ENCODE results near the gene INO80E. TPM values are rescaled to one million over a fixed set of nuclear protein-coding genes. Genes with fewer than 3 reads are reported as not detected.
A peak's percentile ranks its signal among the peaks of the same experiment; 100 is the strongest.
"Not testable (repeated sequence)": the region's sequence is repeated elsewhere in the genome, so short reads cannot be mapped to it uniquely, and the experiment has no call there.

INO80E gene
- total RNA-seq, 2 experiments from 2014 or later: 84.1 to 94.0 TPM

DNA sequence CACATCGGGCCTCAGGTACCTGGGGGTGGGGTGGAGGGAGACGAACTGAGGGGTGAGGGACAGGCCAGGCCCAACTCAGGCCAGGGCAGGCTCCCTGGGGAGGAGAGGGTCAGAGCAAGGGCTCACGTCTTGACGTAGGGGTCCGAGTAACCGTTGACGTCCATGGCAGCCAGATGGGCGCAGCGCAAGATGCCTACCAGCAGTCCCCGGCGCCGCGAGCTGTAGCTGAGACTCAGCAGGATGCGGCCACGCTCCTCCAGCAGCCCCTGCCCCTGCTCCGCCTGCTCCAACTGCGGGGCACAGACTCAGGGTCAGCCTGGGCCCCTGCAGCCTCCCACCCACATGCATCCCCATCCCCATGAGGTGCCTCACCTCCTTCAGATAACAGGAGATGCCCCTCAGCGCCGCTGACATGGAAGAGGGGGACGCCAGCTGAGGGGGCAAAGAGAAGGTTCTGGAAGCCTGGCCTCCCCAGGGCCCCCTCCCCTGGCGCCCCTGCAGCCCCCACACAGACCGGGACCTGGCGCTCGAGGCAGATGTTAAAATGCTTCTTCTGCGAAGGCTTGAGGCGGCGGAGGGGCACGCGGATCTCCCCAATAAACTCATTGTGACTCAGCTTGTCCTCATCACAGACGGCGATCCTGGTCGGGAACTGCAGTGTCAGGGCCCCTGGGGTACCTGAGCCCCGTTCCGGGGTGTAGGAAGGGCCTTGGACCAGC is 10.8 kb downstream of the INO80E start:
- Mint-ChIP-seq H3K4me1 (ENCODE audit: low read depth) (peaks cover 9% of the 10 kb centered on the region), H3K9me3 (no peaks in the 10 kb centered on the region), H3K27ac (no peak overlapping the region), H3K36me3 (no peaks in the 10 kb centered on the region), H3K27me3 (peaks cover 18% of the 10 kb centered on the region), H3K4me3 (no peak overlapping the region)
- CTCF ChIA-PET: interaction anchor here (1.1 to 1.5 kb wide), 3 partner anchors 23 to 315 kb away, joined by 3 to 6 read pairs (median 3); no protein-coding TSS in a partner anchor
- POLR2A ChIA-PET: no interaction called here
- DNase-seq: no peak
- intact Hi-C loops (cut with micrococcal nuclease): no loop called here

DNA sequence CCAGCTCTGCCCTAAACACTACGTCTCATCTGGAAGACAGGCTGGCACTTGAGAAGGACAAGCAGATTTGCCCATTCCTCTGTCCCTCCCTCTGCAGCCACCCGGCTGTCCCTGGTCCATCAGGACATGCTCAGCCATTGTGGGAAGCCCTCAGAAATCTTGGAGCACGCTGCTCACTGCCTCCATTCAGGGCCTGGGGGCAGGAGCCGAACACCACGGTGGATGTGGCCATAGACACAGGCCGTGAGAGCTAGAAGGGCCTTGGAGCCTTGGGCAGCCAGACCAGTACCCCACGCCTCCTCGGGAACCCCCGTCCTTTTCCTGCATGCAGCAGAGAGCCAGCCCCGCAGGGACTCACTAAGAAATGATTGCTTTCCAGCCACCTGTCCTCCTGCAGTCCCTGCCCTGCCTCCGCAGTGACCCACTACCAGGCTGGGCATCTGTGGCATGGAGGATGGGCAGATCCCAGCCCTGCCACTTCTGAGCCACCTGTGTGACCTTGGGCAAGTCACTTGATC is 11.4 kb downstream of the INO80E start:
- H3K9me3 Mint-ChIP-seq: no peaks in the 10 kb centered on the region

DNA sequence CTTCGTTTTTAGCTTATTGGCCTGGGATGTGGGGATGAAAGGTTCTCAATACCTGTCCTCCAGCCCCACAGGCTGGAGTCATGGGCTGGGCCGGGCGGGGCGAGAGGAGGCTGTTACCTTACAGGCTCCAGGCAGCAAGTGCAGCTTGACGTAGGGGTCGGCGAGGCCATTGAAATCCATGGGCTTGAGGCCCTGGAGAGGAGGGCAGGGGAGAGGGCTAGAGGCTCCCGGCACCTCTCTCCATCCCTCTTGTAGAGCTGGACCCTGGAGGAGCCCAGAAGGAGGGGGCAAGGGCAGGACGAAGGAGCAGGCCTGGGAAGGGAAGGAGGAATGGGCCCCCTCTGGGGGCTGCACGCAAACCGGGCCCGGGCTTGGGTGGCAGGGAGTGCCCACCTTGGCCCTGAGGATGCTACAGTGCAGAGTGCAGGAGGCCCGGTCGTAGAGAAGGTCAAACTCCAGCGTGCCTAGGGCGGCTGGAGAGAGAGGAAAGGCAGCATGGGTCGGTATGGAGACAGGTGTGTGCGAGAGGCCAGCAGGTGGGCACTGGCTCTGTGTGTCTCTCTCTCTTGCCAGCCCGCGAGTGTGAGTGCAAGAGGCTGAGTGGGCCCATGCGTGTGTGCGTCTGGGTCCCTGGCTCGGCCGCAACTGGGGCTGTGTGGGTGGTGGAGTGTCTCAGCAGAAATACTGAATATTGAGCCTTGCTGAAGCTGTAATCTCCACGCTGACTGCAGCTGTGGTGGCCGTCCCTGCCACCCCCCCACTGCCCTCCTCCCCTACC is 13.2 kb downstream of the INO80E start:
- no peak for DNase-seq
- peaks cover 22% of the 10 kb centered on the region for H3K27me3 Mint-ChIP-seq
- H3K27ac Mint-ChIP-seq: no peak overlapping the region
- ChIA-PET POLR2A (interaction anchor here (1.0 kb wide), 1 partner anchor 46 kb away, joined by 3 read pairs; no protein-coding TSS in a partner anchor), CTCF (interaction anchor here (1.2 kb wide), 1 partner anchor 23 kb away, joined by 4 read pairs; no protein-coding TSS in a partner anchor)
- no peaks in the 10 kb centered on the region for H3K36me3 Mint-ChIP-seq
- H3K4me1 Mint-ChIP-seq (ENCODE audit: low read depth): peaks cover 12% of the 10 kb centered on the region
- no peak overlapping the region for H3K4me3 Mint-ChIP-seq
- no peaks in the 10 kb centered on the region for H3K9me3 Mint-ChIP-seq
- intact Hi-C loops (cut with micrococcal nuclease): no loop called here

More for the DNA sequence above, 11.4 kb downstream of the INO80E start:
- CTCF ChIA-PET: no interaction called here
- POLR2A ChIA-PET: no interaction called here
- H3K4me1 Mint-ChIP-seq (ENCODE audit: low read depth): peaks cover 12% of the 10 kb centered on the region
- H3K36me3 Mint-ChIP-seq: no peaks in the 10 kb centered on the region
- H3K4me3 Mint-ChIP-seq: no peak overlapping the region
- DNase-seq: no peak
- peaks cover 22% of the 10 kb centered on the region for H3K27me3 Mint-ChIP-seq
- intact Hi-C loops (cut with micrococcal nuclease): no loop called here
- no peak overlapping the region for H3K27ac Mint-ChIP-seq

DNA sequence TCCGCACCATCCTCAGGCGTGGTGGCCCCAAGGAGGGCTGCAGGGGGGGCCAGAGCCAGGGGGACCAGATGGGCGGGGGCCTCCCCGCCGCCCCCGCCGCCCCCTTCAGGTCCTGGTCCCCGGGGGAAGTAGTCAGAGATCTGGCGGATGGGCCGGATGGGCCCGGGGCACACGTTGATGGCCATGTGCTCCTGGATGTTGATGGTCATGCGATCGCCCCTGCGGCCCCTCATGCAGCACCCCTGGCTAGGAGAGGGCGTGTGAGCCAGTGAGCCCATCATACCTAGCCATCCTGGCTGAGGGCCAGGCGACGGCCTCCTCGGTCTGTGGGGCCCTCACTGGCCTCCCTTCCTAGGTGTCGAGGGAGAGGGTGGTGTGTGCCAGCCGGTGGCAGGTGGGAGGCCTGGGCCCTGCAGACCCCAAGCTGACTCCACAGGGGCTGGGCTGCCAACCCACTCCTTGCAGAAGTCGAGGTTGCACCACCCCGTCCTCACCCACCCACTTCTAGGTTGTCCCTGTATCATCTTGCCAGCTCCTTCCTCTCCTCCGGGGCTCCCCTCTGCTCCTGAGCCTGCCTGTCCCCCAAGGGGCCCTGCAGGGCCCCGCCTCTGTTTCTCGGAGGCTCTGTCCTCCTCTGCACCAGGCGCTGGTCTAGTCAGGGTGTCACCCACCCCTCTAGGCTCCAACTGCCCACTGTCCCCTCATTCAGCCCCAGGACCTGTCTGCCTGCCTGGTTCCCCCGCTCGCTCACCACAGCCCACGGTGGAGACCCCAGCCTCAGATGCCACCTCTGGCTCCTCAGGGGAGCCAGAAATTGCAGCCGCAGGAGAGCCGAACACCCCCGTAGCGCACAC is 14.2 kb downstream of the INO80E start:
- intact Hi-C loops (cut with micrococcal nuclease): no loop called here
- Mint-ChIP-seq H3K27ac (no peak overlapping the region), H3K36me3 (no peaks in the 10 kb centered on the region), H3K4me3 (peak overlapping the region; percentile 62), H3K4me1 (ENCODE audit: low read depth) (peaks cover 12% of the 10 kb centered on the region), H3K27me3 (peaks cover 22% of the 10 kb centered on the region), H3K9me3 (no peaks in the 10 kb centered on the region)
- ChIA-PET CTCF (interaction anchor here (1.6 kb wide), 1 partner anchor 162 kb away, joined by 5 read pairs; no protein-coding TSS in a partner anchor), POLR2A (no interaction called here)
- no peak for DNase-seq

DNA sequence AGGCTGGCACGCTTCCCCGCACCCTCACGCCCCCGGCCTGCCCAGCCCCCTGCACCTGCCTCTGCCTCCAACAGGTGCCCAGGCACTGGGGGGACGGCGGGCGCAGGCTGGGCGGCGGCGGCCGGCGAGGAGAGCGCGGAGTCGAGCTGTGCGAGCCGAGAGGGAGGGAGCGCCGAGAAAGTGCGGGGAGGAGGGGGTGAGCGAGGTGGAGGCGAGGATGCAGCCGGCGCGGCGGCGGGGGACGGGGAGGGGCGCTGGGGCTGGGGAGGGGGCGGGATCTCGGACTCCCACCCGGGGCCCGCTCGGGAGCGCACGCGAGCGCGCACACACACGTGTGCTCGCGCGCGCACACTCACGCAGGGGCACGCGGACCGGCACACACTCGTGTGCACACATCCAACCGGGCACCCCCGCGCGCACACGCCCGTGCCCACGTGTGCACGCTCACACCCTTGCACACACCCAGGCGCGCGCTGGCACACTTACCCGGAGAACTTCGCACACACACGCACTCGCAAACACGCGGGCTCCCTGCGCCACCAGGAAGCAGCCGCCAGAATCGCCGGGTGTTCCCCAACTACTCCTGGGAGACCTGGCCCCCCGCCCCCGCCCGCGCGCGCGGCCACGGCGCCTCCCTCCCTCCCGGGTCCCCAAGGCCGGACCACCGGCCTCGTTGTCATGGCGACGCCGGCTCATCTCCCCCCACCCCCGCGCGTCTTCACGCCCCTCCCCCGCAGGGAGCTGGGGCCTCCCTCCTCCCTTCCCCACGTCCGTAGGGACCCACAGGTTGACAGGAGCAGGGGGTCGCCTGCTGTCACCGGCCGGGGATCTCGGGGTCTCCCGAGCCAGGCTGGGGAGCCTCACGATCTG is 15.0 kb downstream of the INO80E start, which contains the start of gene DOC2A:
DOC2A (minus strand) TSS at position 184 of the 870 bp plus-strand sequence. CDS start 805 bp downstream, outside the sequence.
- intact Hi-C loops (cut with micrococcal nuclease): no loop called here
- H3K4me3 Mint-ChIP-seq: peak within 1 kb of the TSS; percentile 66
- peaks cover 12% of the 10 kb centered on the region for H3K4me1 Mint-ChIP-seq (ENCODE audit: low read depth)
- H3K27ac Mint-ChIP-seq: no peak within 1 kb of the TSS
- peak; percentile 52 for DNase-seq
- ChIA-PET CTCF (interaction anchor here (1.6 kb wide), 1 partner anchor 163 kb away, joined by 5 read pairs; no protein-coding TSS in a partner anchor), POLR2A (no interaction called here)
- H3K9me3 Mint-ChIP-seq: no peaks in the 10 kb centered on the region
- H3K27me3 Mint-ChIP-seq: peaks cover 22% of the 10 kb centered on the region
- no peaks in the 10 kb centered on the region for H3K36me3 Mint-ChIP-seq

DNA sequence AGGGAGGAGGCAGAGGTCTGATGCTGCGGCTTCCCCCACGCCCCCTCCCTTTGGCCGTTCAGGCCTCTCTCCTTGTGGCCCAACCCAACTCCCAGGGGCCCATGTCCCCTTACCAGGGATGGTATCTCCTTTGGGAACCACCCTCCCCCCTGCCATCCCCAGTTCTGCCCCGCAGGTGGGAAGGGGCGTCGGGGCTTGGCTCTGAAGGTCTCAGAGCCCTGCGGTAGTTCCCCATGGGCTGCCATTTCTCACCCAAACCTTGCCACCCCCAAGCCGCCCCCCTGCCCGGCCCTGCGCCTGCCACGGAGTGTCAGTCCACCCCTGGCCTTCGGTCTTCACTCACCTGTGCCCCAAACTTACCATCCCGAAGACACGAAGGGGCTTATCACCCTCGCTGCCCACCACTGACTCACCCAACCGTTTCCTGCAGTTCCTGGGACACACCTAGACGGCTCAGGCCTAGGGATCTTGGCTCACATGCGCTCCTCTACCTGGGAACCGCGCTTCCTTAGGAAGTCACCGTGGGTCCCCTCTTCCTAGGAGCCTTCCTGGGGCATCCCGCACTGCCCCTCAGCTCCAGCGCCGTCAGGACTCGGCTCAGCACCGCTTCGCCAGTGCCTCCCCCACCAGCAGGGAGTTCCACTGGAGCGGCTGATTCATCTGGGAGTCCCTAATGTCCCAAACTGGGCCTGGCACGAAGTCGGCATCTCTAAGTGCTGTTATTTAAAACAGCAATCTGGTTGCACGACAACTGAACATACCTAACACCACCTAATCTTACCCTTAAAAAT is 15.9 kb downstream of the INO80E start:
- H3K27me3 Mint-ChIP-seq: peaks cover 22% of the 10 kb centered on the region
- DNase-seq: no peak
- intact Hi-C loops (cut with micrococcal nuclease): no loop called here
- POLR2A ChIA-PET: no interaction called here
- no peaks in the 10 kb centered on the region for H3K9me3 Mint-ChIP-seq
- H3K27ac Mint-ChIP-seq: no peak overlapping the region
- H3K4me1 Mint-ChIP-seq (ENCODE audit: low read depth): peaks cover 12% of the 10 kb centered on the region
- no peaks in the 10 kb centered on the region for H3K36me3 Mint-ChIP-seq
- CTCF ChIA-PET: no interaction called here
- peak overlapping the region; percentile 66 for H3K4me3 Mint-ChIP-seq

DNA sequence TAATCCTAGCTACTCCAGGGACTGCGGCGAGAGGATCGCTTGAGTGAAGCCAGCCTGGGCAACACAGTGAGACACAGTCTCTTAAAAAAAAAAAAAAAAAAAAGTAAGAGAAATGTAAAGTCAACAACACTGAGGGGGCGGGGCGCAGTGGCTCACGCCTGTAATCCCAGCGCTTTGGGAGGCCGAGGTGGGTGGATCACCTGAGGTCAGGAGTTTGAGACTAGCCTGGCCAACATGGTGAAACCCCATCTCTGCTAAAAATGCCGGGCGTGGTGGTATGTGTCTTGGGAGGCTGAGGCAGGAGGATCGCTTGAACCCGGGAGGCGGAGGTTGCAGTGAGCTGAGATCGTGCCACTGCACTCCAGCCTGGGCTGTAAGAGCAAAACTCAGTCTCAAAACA is 16.6 kb downstream of the INO80E start:
- CTCF ChIA-PET; H3K36me3 Mint-ChIP-seq; H3K27ac Mint-ChIP-seq; H3K4me3 Mint-ChIP-seq; H3K9me3 Mint-ChIP-seq; intact Hi-C loops (cut with micrococcal nuclease); POLR2A ChIA-PET; DNase-seq: not testable (repeated sequence)
- peaks cover 22% of the 10 kb centered on the region for H3K27me3 Mint-ChIP-seq
- peaks cover 12% of the 10 kb centered on the region for H3K4me1 Mint-ChIP-seq (ENCODE audit: low read depth)

DNA sequence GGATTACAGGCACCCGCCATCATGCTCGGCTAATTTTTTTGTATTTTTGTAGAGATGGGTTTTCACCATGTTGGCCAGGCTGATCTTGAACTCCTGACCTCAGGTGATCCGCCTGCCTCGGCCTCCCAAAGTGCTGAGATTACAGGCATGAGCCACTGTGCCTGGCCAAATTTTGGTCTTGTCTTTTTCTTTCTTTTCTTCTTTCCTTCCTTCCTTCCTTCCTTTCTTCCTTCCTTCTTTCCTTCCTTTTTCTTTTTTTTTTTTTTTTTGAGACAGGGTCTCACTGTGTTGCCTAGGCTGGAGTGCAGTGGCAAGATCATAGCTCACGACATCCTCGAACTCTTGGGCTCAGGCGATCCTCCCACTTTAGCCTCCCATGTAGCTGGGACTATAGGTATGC is 19.4 kb downstream of the INO80E start:
- H3K4me3 Mint-ChIP-seq; H3K4me1 Mint-ChIP-seq (ENCODE audit: low read depth); H3K9me3 Mint-ChIP-seq; DNase-seq; H3K36me3 Mint-ChIP-seq; H3K27me3 Mint-ChIP-seq; POLR2A ChIA-PET; H3K27ac Mint-ChIP-seq; intact Hi-C loops (cut with micrococcal nuclease): not testable (repeated sequence)
- CTCF ChIA-PET: interaction anchor here (0.6 to 5.4 kb wide), 2 partner anchors 10 to 16 kb away, joined by 3 to 25 read pairs; partner anchors contain the start of gene TLCD3B

DNA sequence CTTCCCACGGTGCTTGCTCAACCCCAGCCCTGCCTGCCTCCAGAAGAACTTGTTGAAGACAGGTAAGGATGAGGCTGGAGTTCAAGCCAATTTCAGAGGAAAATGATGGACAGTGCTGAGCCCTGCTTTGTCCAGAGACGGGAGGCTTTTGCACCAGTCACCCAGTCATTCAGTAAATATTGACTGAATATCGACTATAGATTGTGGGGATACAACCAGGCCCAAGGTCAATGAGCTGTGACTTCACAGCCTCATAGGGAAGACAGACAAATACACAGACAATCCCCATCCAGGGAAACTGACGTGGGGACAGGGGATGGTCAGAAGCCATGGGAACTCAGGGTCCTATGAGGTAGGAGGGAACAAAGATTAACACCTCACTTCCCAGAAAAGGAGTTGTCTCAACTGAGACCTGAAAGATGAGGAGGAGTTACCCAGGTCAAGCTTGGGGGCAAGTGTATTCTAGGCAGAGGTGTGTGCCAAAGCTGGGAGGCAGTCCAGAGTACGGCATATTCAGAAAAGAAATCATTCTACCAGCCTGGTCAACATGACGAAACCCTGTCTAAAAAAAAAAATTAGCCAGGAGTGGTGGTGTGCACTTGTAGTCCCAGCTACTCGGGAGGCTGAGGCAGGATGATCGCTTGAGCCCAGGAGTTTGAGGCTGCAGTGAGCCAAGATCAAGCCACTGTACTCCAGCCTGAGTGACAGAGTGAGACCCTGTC is 20.7 kb downstream of the INO80E start:
- H3K36me3 Mint-ChIP-seq: no peaks in the 10 kb centered on the region
- ChIA-PET CTCF (interaction anchor here (1.1 to 5.4 kb wide), 2 partner anchors 15 to 325 kb away, joined by 3 to 25 read pairs; partner anchors contain the start of gene TLCD3B), POLR2A (no interaction called here)
- DNase-seq: no peak
- no peaks in the 10 kb centered on the region for H3K9me3 Mint-ChIP-seq
- H3K27ac Mint-ChIP-seq: no peak overlapping the region
- H3K27me3 Mint-ChIP-seq: peaks cover 7% of the 10 kb centered on the region
- H3K4me3 Mint-ChIP-seq: no peak overlapping the region
- intact Hi-C loops (cut with micrococcal nuclease): no loop called here
- peaks cover 8% of the 10 kb centered on the region for H3K4me1 Mint-ChIP-seq (ENCODE audit: low read depth)

DNA sequence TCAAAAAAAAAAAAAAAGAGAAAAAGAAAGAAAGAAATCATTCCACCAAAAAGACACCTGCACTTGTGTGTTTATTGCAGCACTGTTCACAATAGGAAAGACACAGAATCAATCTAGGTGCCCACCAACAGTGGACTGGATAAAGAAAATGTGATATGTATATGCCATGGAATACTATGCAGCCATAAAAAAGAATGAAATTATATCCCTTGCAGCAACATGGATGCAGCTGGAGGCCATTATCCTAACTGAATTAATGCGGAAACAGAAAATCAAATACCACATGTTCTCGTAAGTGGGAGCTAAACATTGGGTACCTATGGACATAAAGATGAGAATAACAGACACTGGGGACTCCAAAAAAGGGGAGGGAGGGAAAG is 21.2 kb downstream of the INO80E start:
- no peak overlapping the region for H3K27ac Mint-ChIP-seq
- H3K36me3 Mint-ChIP-seq: no peaks in the 10 kb centered on the region
- no peak overlapping the region for H3K4me3 Mint-ChIP-seq
- intact Hi-C loops (cut with micrococcal nuclease): no loop called here
- ChIA-PET POLR2A (no interaction called here), CTCF (interaction anchor here (0.6 to 5.4 kb wide), 4 partner anchors 15 to 392 kb away, joined by 3 to 25 read pairs (median 4); partner anchors contain the start of genes INO80E and TLCD3B)
- no peak for DNase-seq
- peaks cover 3% of the 10 kb centered on the region for H3K27me3 Mint-ChIP-seq
- no peaks in the 10 kb centered on the region for H3K9me3 Mint-ChIP-seq
- peaks cover 4% of the 10 kb centered on the region for H3K4me1 Mint-ChIP-seq (ENCODE audit: low read depth)

All from activated CD4-positive, alpha-beta memory T cell treated with anti-CD3 and anti-CD28 coated beads for 36 hours (primary cell).